Neural cell (in vitro differentiated cells): ENCODE results near the gene FAM118B.

ENCODE experiments used
- EP300 ChIP-seq: fragments of 450-650 bp; conservative IDR thresholded peaks from 2 replicates; pipeline ENCODE4 v1.6.1; 2014; ENCODE audit warnings: antibody characterized with exemption, mild to moderate bottlenecking, moderate library complexity; ENCODE audit not compliant: poor library complexity, severe bottlenecking
- EZH2 ChIP-seq: fragments of 200-600, 300-800 bp; shearing (Covaris generic), sonication (generic); IDR thresholded peaks from 2 replicates; pipeline ENCODE4 v1.6.1; 2014; ENCODE audit warnings: antibody characterized with exemption, low read length, borderline replicate concordance, mild to moderate bottlenecking; ENCODE audit not compliant: insufficient read depth, poor library complexity, severe bottlenecking
- POLR2AphosphoS5 ChIP-seq: IDR thresholded peaks from 2 replicates; pipeline ENCODE4 v1.6.1; 2012
- RAD21 ChIP-seq: fragments of 450-650 bp; conservative IDR thresholded peaks from 2 replicates; pipeline ENCODE4 v1.6.1; 2014; ENCODE audit warnings: antibody characterized with exemption, mild to moderate bottlenecking, moderate library complexity
- TAF1 ChIP-seq: IDR thresholded peaks from 2 replicates; pipeline ENCODE4 v1.6.1; 2012; ENCODE audit warnings: low read depth
- TF ChIP-seq, protein P1 (sequence below): fragments of 450-650 bp; IDR thresholded peaks from 2 replicates; pipeline ENCODE4 v1.5.1; 2014; ENCODE audit warnings: antibody characterized with exemption, mild to moderate bottlenecking, moderate library complexity; ENCODE audit not compliant: poor library complexity, severe bottlenecking

DNA sequence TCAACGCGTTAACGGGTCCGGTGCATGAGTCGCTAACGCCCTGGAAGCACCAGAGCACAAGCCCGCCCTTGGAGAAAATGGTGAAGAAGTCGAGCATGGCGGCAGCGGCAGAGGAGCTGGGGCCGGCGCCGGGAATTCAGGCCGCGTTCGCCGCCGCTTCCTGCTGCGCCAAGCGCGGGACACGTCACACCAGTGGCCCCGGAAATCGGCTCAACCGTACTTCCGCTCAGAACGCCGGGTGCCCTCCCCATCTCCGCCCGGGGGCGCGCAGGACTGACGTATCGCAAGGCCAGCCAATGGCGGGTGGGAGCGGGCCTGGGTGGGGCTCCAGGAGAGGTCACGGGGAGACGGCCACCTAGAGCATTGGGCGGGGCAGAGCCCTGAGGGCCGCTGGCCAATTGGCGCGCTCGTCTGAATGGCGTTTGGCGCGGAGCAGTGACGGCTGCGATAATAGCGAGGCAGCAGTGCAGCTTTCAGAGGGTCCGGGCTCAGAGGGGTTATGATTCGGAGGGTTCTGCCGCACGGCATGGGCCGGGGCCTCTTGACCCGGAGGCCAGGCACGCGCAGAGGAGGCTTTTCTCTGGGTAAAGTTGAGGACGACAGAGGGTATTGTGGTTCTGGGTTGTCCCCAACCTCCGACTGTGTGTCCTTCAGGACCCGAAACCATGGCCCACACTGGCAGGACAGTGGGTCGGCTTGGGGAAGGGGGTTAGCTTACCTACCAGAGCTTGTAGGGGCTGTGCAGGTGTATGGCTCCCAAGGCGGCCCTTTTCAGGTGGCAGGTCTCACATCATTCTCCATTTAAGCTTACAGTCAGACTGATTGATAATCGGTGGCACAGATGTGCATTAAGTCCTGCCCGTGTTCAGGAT, 57.4 kb downstream of the FAM118B start, which contains the start of the genes FOXRED1 and SRPRA:
- TF ChIP-seq, protein P1, sequence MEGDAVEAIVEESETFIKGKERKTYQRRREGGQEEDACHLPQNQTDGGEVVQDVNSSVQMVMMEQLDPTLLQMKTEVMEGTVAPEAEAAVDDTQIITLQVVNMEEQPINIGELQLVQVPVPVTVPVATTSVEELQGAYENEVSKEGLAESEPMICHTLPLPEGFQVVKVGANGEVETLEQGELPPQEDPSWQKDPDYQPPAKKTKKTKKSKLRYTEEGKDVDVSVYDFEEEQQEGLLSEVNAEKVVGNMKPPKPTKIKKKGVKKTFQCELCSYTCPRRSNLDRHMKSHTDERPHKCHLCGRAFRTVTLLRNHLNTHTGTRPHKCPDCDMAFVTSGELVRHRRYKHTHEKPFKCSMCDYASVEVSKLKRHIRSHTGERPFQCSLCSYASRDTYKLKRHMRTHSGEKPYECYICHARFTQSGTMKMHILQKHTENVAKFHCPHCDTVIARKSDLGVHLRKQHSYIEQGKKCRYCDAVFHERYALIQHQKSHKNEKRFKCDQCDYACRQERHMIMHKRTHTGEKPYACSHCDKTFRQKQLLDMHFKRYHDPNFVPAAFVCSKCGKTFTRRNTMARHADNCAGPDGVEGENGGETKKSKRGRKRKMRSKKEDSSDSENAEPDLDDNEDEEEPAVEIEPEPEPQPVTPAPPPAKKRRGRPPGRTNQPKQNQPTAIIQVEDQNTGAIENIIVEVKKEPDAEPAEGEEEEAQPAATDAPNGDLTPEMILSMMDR, result peak; percentile 26
- TF ChIP-seq POLR2AphosphoS5 (peak; percentile 89), RAD21 (peak; percentile 38), EZH2 (no peak), TAF1 (peak; percentile 80), EP300 (peak; percentile 79)
